H9 (cell line): ENCODE data around the gene MNX1. TPM values are rescaled to one million over a fixed set of nuclear protein-coding genes. Genes with fewer than 3 reads are reported as not detected.

Source experiments
- DNase-seq: peaks from one replicate; pipeline ENCODE4 v3.0.0-alpha.2; 2017
- H2AFZ ChIP-seq: one replicate; pipeline ENCODE4 v1.6.1; 2013; ENCODE audit warnings: mild to moderate bottlenecking, low read length, control low read depth, moderate library complexity
- H2AK5ac ChIP-seq: 2 replicates; pipeline ENCODE4 v1.6.1; 2013; ENCODE audit warnings: low read length, control low read depth, mixed read lengths; ENCODE audit not compliant: insufficient read length
- H2BK120ac ChIP-seq: one replicate; pipeline ENCODE4 v1.6.1; 2013; ENCODE audit warnings: low read depth, mild to moderate bottlenecking, low read length, control low read depth, inconsistent platforms; ENCODE audit not compliant: poor library complexity, severe bottlenecking
- H2BK12ac ChIP-seq: 2 replicates; pipeline ENCODE4 v1.6.1; 2013; ENCODE audit warnings: low read length, control low read depth, mixed read lengths, low read depth; ENCODE audit not compliant: insufficient read length
- H2BK15ac ChIP-seq: 2 replicates; pipeline ENCODE4 v1.6.1; 2013; ENCODE audit warnings: low read depth, low read length, control low read depth
- H2BK20ac ChIP-seq: one replicate; pipeline ENCODE4 v1.6.1; 2013; ENCODE audit warnings: low read depth, mild to moderate bottlenecking, low read length, control low read depth, inconsistent platforms; ENCODE audit not compliant: poor library complexity, severe bottlenecking
- H2BK5ac ChIP-seq: 2 replicates; pipeline ENCODE4 v1.6.1; 2013; ENCODE audit warnings: low read length, control low read depth, mixed read lengths; ENCODE audit not compliant: insufficient read length
- H3K14ac ChIP-seq: 2 replicates; pipeline ENCODE4 v1.6.1; 2013; ENCODE audit warnings: low read length, control low read depth; ENCODE audit not compliant: insufficient read depth
- H3K18ac ChIP-seq: 2 replicates; pipeline ENCODE4 v1.6.1; 2013; ENCODE audit warnings: low read depth, mild to moderate bottlenecking, mixed read lengths, low read length, control low read depth; ENCODE audit not compliant: insufficient read length
- H3K23ac ChIP-seq: 2 replicates; pipeline ENCODE4 v1.6.1; 2013; ENCODE audit warnings: low read length, control low read depth, mixed read lengths, low read depth; ENCODE audit not compliant: insufficient read length
- H3K23me2 ChIP-seq: 2 replicates; pipeline ENCODE4 v1.6.1; 2013; ENCODE audit warnings: low read depth, mild to moderate bottlenecking, mixed read lengths, low read length, control low read depth; ENCODE audit not compliant: insufficient read length, poor library complexity, severe bottlenecking
- H3K27ac ChIP-seq: 2 replicates; pipeline ENCODE4 v1.5.1; 2013; ENCODE audit warnings: low read length, control low read depth, mixed read lengths, low read depth; ENCODE audit not compliant: insufficient read length
- H3K27me3 ChIP-seq: 2 replicates; pipeline ENCODE4 v1.6.1; 2013; ENCODE audit warnings: low read length, control low read depth, inconsistent platforms; ENCODE audit not compliant: insufficient read depth
- H3K4ac ChIP-seq: 2 replicates; pipeline ENCODE4 v1.6.1; 2013; ENCODE audit warnings: low read depth, mild to moderate bottlenecking, control low read depth, inconsistent platforms, low read length, moderate library complexity
- H3K4me1 ChIP-seq: 2 replicates; pipeline ENCODE4 v1.6.1; 2013; ENCODE audit warnings: low read length, control low read depth, inconsistent platforms; ENCODE audit not compliant: insufficient read depth
- H3K4me2 ChIP-seq: 2 replicates; pipeline ENCODE4 v1.6.1; 2013; ENCODE audit warnings: low read length, control low read depth, mixed read lengths; ENCODE audit not compliant: insufficient read length, insufficient read depth
- H3K56ac ChIP-seq: 2 replicates; pipeline ENCODE4 v1.6.1; 2013; ENCODE audit warnings: low read depth, mild to moderate bottlenecking, mixed read lengths, low read length, control low read depth; ENCODE audit not compliant: insufficient read length
- H3K79me1 ChIP-seq: 2 replicates; pipeline ENCODE4 v1.6.1; 2013; ENCODE audit warnings: low read depth, mild to moderate bottlenecking, moderate library complexity, low read length, control low read depth, inconsistent platforms; ENCODE audit not compliant: insufficient read depth, poor library complexity, severe bottlenecking
- H3K79me2 ChIP-seq: 2 replicates; pipeline ENCODE4 v1.6.1; 2013; ENCODE audit warnings: low read length, control low read depth, inconsistent platforms; ENCODE audit not compliant: insufficient read depth
- H3K9ac ChIP-seq: 2 replicates; pipeline ENCODE4 v1.6.1; 2013; ENCODE audit warnings: low read length, control low read depth, mixed read lengths; ENCODE audit not compliant: insufficient read length; ENCODE audit errors: extremely low read depth
- H3K9me3 ChIP-seq: one replicate; pipeline ENCODE4 v1.6.1; 2013; ENCODE audit warnings: low read depth, low read length, inconsistent platforms; ENCODE audit not compliant: control insufficient read depth
- H3T11ph ChIP-seq: one replicate; pipeline ENCODE4 v1.6.1; 2013; ENCODE audit warnings: mild to moderate bottlenecking, low read length, control low read depth, inconsistent platforms
- H4K20me1 ChIP-seq: one replicate; pipeline ENCODE4 v1.6.1; 2013; ENCODE audit not compliant: control insufficient read depth, insufficient read length, insufficient read depth
- H4K5ac ChIP-seq: 2 replicates; pipeline ENCODE4 v1.6.1; 2013; ENCODE audit warnings: low read depth, mild to moderate bottlenecking, mixed read lengths, low read length, control low read depth; ENCODE audit not compliant: insufficient read length
- H4K8ac ChIP-seq: replicated peaks from 2 replicates; pipeline ENCODE4 v1.6.1; 2013; ENCODE audit warnings: low read length, control low read depth, mixed read lengths, low read depth; ENCODE audit not compliant: insufficient read length
- H4K91ac ChIP-seq: 2 replicates; pipeline ENCODE4 v1.6.1; 2013; ENCODE audit warnings: low read depth, mild to moderate bottlenecking, moderate library complexity, mixed read lengths, low read length, control low read depth; ENCODE audit not compliant: insufficient read length
- H3K27ac Mint-ChIP-seq, 3 experiments: 2 replicates in 2 of 3; 3 replicates in 1 of 3; pipeline ENCODE4 v1.8.0; 2020 to 2021; ENCODE audit warnings: mixed read lengths in 3 of 3, mild to moderate bottlenecking in 1 of 3, moderate library complexity in 1 of 3
- H3K27me3 Mint-ChIP-seq: 2 replicates; pipeline ENCODE4 v1.8.0; 2021; ENCODE audit warnings: low read depth, mild to moderate bottlenecking, moderate library complexity, mixed read lengths
- H3K36me3 Mint-ChIP-seq, 3 experiments: 2 replicates in 2 of 3; 3 replicates in 1 of 3; pipeline ENCODE4 v1.8.0; 2020 to 2021; ENCODE audit warnings: low read depth in 3 of 3, mixed read lengths in 3 of 3; ENCODE audit not compliant: insufficient read depth in 1 of 3
- H3K4me1 Mint-ChIP-seq, 2 experiments: 2 replicates each; pipeline ENCODE4 v1.8.0; 2020; ENCODE audit warnings: mixed read lengths in 2 of 2
- H3K4me3 Mint-ChIP-seq, 2 experiments: 2 replicates in 1 of 2; 3 replicates in 1 of 2; pipeline ENCODE4 v1.8.0; 2020 to 2021; ENCODE audit warnings: mild to moderate bottlenecking in 2 of 2, mixed read lengths in 2 of 2, moderate library complexity in 1 of 2
- H3K9me3 Mint-ChIP-seq, 2 experiments: 2 replicates in 1 of 2; 3 replicates in 1 of 2; pipeline ENCODE4 v1.8.0; 2020; ENCODE audit warnings: mild to moderate bottlenecking in 2 of 2, mixed read lengths in 2 of 2, moderate library complexity in 1 of 2
- WGBS: extraction: QIAGEN DNeasy Blood & Tissue Kit; methylation state at CpG from one replicate; pipeline ENCODE4 v1.1.7; 2013; ENCODE audit warnings: missing lambda C conversion rate, low lambda C conversion rate, mixed read lengths; ENCODE audit not compliant: insufficient read length; ENCODE audit errors: extremely low coverage; 5-methylcytosine and 5-hydroxymethylcytosine counted together
- total RNA-seq: library from RNA; stranded (reverse); gene quantifications from 2 replicates; pipeline ENCODE4 v1.2.1, GENCODE V29; 2021
- TF ChIP-seq, protein P1 (sequence below): fragments of 200-600 bp; sonication (generic); conservative IDR thresholded peaks from 3 replicates; pipeline ENCODE4 v1.8.0; 2021; ENCODE audit warnings: antibody characterized with exemption, mild to moderate bottlenecking

MNX1 gene
- total RNA-seq, 1 experiment from 2014 or later: not detected

DNA sequence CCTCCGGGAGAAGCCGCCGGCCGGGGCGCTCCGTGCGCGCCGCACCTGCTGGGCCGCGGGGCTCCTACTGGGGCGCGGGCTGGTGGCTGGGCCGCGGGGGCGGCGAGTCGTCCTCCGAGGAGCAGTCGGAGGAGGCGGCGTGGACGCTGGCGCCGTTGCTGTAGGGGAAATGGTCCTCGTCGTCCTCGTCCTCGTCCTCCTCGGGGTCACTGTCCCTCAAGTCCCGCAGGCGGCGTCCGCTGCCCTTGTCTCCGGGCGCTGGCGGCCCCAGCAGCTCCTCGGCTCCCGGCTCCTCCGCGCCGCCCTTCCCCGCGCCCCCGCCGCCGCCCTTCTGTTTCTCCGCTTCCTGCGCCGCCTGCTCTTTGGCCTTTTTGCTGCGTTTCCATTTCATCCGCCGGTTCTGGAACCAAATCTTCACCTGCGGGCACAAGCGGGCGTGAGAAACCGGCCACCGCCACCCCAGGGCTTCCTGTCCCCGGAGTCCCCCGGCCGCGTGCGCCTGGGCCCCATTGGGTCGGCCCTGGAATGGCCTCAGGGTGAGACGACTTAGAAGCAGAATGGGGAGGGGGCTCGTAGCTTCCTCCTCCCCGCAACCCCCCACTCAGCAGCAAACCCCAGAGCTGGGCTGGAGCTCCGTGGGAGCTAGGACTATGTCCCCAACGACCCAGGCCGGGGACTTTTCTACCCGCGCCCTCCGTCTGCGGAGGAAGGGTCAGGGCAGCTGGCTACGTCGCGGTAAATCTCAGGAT lies 4.8 kb downstream of the MNX1 start:
- Histone ChIP-seq H3K4me2 (no peak overlapping the region), H2BK5ac (no peak overlapping the region), H3K56ac (no peak overlapping the region), H2BK120ac (no peak overlapping the region), H3K4ac (no peak overlapping the region), H2AFZ (no peak overlapping the region), H4K20me1 (no peaks in the 10 kb centered on the region), H3K23ac (no peak overlapping the region), H4K5ac (no peak overlapping the region), H3K23me2 (no peaks in the 10 kb centered on the region), H2BK20ac (no peak overlapping the region), H3K27me3 (peaks cover 87% of the 10 kb centered on the region), H3K79me2 (no peaks in the 10 kb centered on the region), H3T11ph (no peak overlapping the region), H2BK12ac (no peak overlapping the region), H3K9me3 (no peaks in the 10 kb centered on the region), H3K4me1 (0 out of 2 replicates have a peak, but pooled peaks cover 4% of the 10 kb centered on the region), H2BK15ac (no peak overlapping the region), H4K91ac (no peak overlapping the region), H3K27ac (no peak overlapping the region), H3K14ac (no peak overlapping the region), H2AK5ac (no peak overlapping the region), H4K8ac (no peak overlapping the region), H3K18ac (no peak overlapping the region), H3K79me1 (no peaks in the 10 kb centered on the region), H3K9ac (no peak overlapping the region)
- peaks cover 91% of the 10 kb centered on the region for H3K27me3 Mint-ChIP-seq
- no peak overlapping the region for H3K27ac Mint-ChIP-seq
- H3K4me1 Mint-ChIP-seq: peaks cover 8 to 21% of the 10 kb centered on the region in 2 experiments
- DNase-seq: peak; percentile 46
- no CpG with 5 or more reads among the region's 77 CpGs for WGBS
- H3K9me3 Mint-ChIP-seq: peaks cover 2 to 9% of the 10 kb centered on the region in 2 experiments; a peak in 2 of 5 replicates
- H3K36me3 Mint-ChIP-seq: no peaks in the 10 kb centered on the region; a peak in 1 of 7 replicates
- TF ChIP-seq, protein P1, sequence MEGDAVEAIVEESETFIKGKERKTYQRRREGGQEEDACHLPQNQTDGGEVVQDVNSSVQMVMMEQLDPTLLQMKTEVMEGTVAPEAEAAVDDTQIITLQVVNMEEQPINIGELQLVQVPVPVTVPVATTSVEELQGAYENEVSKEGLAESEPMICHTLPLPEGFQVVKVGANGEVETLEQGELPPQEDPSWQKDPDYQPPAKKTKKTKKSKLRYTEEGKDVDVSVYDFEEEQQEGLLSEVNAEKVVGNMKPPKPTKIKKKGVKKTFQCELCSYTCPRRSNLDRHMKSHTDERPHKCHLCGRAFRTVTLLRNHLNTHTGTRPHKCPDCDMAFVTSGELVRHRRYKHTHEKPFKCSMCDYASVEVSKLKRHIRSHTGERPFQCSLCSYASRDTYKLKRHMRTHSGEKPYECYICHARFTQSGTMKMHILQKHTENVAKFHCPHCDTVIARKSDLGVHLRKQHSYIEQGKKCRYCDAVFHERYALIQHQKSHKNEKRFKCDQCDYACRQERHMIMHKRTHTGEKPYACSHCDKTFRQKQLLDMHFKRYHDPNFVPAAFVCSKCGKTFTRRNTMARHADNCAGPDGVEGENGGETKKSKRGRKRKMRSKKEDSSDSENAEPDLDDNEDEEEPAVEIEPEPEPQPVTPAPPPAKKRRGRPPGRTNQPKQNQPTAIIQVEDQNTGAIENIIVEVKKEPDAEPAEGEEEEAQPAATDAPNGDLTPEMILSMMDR: no peak
- peak overlapping the region in 1 of 2 experiments; percentile 54; a peak in 1 of 5 replicates for H3K4me3 Mint-ChIP-seq
